NCI-H2227 (cell line): ENCODE data around the gene PPP2R5D.
"Not testable (repeated sequence)": the region's sequence is repeated elsewhere in the genome, so short reads cannot be mapped to it uniquely, and the experiment has no call there.

Experiments
- DNase-seq: peaks from one replicate; lab custom pipeline; 2025; ENCODE audit not compliant: unreplicated experiment; lab: John Stamatoyannopoulos, UW

PPP2R5D gene

DNA sequence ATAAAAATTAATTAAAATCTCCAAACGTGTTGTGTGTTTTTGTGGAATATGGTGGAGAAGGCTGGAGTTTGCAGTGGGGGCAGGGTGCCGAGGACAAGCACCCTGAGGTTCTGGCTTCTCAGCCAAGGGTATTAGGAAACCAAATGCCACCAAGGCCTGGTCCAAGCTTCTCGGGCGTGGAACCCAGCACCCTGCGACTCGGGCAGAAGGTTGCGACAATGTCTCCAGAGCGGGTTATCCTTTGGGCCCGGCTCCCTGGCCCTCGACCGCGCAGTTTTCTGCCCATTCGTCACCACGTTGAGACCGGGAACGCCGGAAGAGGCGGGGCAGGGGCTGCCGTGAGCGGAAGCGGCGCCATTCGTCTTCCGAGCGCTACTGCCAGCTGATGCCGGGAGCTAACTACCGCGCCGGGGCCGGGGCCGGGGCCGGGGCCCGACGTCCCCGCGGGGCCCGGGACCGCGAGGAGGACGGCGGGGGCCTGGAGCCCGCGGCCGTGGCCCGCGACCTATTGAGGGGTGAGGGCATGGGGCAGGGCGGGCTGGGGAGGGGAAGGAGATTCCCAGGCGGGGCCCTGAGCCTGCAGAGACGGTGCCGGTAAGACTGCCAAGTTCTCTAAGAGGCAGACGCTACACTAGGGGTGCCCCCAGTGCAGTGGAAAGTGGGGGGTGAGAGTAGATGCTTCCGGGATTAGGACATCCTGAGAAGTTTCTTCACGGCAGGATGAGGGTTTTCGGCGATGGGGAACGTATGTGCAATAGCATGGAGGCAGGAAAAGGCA lies 37.1 kb downstream of the PPP2R5D start, which contains the start of gene RRP36:
TSS of gene RRP36 (plus strand) at position 354 of the 778 bp plus-strand sequence. CDS start at position 386, 32 bp downstream.
- peak; percentile 84 for DNase-seq

- no peak for DNase-seq
Measured at GRCh38 chr6:43024436-43024835, 40.1 kb downstream of the PPP2R5D start.

GRCh38 chr6:43026365-43026764 lies 42.0 kb downstream of the PPP2R5D start:
- no peak for DNase-seq

DNA sequence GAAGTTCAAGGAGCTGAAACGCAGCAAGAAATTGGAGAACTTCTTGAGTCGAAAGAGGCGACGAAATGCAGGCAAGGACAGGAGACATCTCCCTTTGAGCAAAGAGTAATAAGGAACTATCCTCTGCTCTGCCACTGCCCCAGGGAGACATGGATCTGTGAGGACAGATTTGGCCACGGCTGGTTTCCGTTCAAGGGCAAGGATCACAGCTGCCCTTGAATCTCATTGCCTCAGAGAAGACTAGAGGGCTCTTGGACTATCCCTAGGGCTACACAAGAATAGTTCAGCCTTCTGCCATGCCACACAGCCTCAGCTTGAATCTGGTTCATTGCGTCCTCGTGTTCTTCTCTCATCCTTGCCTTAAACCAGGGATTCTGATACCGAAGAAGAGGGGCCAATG lies 44.8 kb downstream of the PPP2R5D start:
- no peak for DNase-seq

GRCh38 chr6:43032326-43032725 lies 48.0 kb downstream of the PPP2R5D start:
- no peak for DNase-seq

DNA sequence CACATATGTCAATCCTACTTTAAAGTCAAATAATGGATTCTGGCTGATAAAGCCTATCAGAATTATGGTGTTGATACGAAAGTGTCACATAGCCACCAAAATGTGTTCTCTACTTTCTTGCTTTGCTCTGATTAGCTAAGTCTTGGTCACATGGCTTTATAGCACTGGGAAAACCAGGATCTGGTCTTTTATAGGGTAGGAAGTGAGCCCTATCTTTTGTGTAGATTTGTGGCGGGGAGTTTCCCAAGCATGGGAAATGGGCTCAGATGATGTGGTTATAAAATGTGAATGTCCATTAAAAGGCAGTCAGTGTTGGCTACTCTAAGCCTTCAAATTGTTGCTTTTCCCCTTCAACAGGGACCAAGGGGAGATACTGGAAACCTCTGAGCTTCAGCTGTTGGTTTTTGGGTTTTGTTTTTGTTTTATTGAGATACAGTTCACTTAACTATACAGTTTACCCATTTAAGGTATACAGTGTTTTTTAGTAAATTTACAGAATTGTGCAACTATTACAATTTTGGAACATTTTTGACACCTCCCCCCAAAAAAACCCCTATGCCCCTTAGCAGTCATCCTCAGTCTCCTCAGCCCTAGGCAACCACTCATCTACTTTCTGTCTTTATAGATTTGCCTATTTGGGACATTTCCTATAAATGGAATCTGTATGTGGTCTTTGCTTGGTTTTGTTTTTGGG lies 49.3 kb downstream of the PPP2R5D start:
- DNase-seq: no peak

DNA sequence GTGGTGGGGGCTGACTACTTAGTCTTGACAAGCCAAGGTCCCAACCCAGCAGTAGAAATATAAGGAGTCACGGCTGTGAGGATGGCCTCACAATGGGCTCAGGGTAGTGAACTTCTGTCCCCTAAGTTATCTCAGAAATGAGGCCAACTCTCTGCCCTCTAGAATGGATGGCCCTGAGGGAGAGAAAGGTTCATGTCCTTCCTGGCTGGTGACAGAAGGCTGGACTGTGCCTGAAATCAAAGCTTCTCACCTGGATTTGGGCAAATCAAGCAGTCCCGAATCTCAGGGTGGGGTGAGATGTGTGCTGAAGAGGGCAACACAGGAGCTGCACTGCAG lies 49.8 kb downstream of the PPP2R5D start:
- no peak for DNase-seq

DNA sequence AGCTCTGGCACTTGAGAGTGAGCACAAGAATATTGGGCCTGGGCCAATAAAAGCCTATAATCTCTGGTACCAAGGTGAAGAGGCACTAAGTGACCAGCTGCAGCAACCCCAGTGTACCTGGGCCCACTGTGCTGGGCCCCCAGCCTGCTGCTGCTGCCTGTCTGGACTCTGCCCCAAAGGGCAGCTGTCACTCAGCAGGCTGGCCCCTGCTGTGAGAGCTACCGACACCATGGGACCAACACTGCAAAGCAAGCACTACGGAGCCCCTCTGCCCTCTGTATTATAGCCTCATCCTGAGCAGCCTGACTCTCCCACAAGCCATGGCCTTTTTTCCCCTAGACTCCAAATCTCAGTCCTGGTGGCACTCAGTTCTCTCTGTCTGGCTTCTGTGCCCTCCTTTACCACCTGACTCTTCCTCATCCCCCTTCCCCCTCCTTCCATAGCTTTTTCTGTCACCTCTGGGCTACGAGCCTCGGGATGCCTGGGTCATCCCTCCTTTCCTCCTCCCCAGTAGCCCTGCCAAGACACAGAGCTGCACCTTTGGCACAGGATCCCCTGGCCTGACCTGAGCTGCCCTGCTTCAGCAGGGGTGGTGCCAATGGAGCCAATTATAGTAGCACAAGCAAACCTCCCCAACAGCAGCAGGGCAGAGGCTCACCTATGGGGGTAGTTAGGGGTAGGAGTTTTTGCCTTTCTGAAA lies 51.3 kb downstream of the PPP2R5D start:
- no peak for DNase-seq

- no peak for DNase-seq
Measured at GRCh38 chr6:43036712-43037111, 52.3 kb downstream of the PPP2R5D start.

- DNase-seq: no peak
Measured at GRCh38 chr6:43037197-43037596, 52.8 kb downstream of the PPP2R5D start.

DNA sequence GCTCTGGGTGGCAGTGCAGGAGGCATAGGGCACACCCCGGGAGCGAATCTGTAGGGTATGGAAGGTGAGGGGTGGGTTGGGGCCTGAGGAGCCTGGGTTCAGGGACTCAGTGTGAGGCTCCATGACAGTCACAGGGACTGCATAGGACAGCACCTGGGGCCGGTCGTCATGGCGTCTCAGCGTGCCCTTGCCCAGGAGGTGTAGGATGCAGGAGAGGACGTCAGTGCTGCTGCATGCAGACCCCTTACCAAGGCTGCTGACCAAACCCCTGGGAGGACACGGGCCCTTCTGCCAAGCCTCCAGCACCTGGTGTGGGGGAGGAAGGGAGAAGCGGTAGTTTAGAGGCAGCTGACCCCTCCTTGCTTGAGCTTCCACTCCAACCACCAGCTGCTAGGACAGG lies 53.3 kb downstream of the PPP2R5D start:
- DNase-seq: no peak

DNA sequence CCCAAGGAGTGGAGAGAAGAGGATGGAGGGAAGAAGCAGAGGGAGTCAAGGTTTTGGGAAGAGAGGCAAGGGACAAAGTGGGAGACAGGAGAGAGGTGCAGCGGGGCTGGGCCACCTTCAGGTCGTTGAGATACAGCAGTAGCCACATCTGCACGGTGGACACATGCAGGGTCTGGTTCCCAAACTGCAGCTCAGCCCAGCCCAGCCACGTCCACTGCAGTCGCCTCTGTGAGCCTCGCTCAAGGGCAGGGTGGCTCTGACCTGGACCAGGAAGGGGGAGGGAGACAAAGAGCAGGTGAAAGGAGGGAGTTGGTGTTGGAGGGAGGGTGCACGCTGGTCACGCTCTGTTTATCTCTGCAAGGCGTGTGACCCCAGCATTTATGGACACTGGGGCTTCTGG lies 54.4 kb downstream of the PPP2R5D start:
- no peak for DNase-seq

DNA sequence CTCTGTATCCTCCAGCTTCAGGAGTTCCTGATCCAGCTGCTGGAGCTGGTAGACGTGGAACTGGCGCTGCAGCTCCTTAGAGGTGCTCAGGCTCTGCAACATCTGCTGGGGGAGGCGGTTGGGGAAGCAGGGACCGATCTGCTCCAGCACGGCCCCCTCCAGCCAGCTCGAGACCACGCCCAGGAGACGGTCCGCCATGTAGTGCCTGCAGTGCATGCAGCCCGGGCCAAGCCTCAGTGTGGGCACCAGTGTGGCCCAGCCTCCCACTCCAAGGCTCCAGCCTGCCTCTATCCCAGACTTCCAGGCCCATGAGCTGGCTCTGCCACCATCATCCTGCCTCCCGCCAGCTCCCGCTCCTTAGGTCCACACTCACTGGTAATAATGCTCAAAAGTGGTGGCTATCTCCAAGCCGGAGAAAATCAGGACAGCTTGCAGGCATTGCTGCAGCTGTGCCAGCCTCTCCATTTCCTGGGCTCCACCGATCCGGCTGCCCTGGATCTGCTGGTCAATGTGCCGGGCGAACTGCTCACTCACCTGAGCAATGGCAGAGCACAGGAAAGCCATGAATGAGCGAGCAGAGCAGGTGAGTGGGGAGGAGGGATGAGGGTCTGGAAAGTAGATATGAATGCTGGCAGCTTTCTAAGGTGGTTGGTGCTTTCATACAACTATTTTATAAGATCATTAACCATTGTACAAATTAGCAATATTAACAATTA lies 56.3 kb downstream of the PPP2R5D start:
- no peak for DNase-seq

- not testable (repeated sequence) for DNase-seq
Measured at GRCh38 chr6:43041475-43041874, 57.1 kb downstream of the PPP2R5D start.

- DNase-seq: no peak
Measured at GRCh38 chr6:43043310-43043709, 58.9 kb downstream of the PPP2R5D start.

DNA sequence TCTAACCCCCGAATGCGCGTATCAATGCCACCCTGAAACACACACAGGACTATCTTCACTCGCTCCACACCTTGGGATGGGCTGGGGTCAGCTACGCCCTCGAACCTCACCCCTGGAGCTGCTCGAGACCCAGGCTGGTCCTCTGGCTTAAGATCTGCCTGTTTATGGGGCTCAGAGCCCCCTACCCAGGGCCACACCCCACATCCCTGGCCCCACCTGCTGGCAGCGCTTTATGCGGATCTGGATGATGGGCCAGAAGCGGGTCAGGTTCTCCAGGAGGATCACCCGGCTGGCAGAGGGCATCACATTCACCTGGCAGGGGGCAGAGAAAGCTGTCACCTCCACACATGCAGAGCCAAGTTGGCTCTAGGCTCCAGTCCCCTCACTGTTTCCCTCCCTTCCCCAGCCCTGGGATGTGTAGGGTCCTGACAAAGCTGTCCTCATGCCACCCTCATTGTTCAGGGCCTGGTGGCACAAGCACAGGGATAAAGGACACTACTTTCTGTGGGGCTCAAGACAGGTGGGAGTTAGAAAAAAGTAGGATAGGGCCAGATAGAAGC lies 61.1 kb downstream of the PPP2R5D start:
- DNase-seq: no peak

GRCh38 chr6:43047998-43048397 lies 63.6 kb downstream of the PPP2R5D start:
- no peak for DNase-seq

- DNase-seq: no peak
Measured at GRCh38 chr6:43050981-43051380, 66.6 kb downstream of the PPP2R5D start.

DNA sequence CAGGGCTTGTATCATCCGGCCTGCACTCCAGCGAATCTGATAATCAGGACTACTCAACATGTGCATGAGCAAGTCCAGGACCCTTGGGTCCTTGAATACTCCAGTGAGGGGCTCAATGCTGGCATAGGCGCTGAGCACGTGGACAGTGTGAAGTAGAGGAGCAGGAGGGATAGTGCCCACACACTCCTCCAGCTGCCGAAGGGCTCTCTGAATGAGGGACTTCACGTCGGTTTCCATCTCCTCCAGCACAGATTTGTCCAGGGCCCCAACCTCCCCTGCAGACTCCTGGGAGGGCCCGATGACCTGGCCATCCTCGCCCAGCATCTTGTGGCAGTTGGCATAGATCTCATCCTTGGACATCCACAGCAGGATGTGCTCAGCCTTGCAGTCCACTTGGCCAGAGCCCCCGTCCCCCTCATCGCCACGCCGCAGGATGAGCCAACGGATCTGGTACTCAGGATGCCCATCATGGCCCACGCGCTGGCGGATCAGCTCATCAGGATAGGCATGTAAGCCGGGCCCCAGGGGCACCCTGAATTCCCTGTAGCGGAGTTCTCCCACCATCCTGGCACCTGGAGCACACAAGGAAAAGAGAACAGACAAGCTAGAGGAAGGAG lies 68.0 kb downstream of the PPP2R5D start:
- DNase-seq: no peak

- no peak for DNase-seq
Measured at GRCh38 chr6:43052842-43053544, 68.6 kb downstream of the PPP2R5D start.
